Choroid plexus epithelial cell (primary cell): ENCODE measurements around the gene UBR3.

Source experiments
- DNase-seq: peaks from one replicate; pipeline ENCODE4 v3.0.0-alpha.2; 2010; ENCODE audit warnings: low read depth
- H3K4me3 ChIP-seq: 2 replicates; pipeline ENCODE4 v1.5.1; 2011; ENCODE audit warnings: low read depth, mild to moderate bottlenecking, control low read depth, low read length, moderate library complexity
- CTCF ChIP-seq: conservative IDR thresholded peaks from 2 replicates; pipeline ENCODE4 v1.5.1; 2011; ENCODE audit warnings: low read depth, mild to moderate bottlenecking, control low read depth, inconsistent platforms, low read length, moderate library complexity

UBR3 gene

GRCh38 chr2:170005702-170006101 lies 178.4 kb downstream of the UBR3 start:
- TF ChIP-seq CTCF: peak; percentile 27
- no peak for DNase-seq
- no peak overlapping the region for H3K4me3 ChIP-seq

GRCh38 chr2:170006587-170007325 lies 179.5 kb downstream of the UBR3 start:
- TF ChIP-seq CTCF: no peak
- no peak overlapping the region for H3K4me3 ChIP-seq
- peak; percentile 53 for DNase-seq

- no peak for TF ChIP-seq CTCF
- DNase-seq: no peak
- H3K4me3 ChIP-seq: no peak overlapping the region
Observed at GRCh38 chr2:170009209-170009608, 182.0 kb downstream of the UBR3 start.

- TF ChIP-seq CTCF: no peak
- DNase-seq: no peak
- no peak overlapping the region for H3K4me3 ChIP-seq
Observed at GRCh38 chr2:170012773-170013172, 185.5 kb downstream of the UBR3 start.

GRCh38 chr2:170013802-170014551 lies 186.7 kb downstream of the UBR3 start:
- DNase-seq: peak; percentile 30
- no peak for TF ChIP-seq CTCF
- no peak overlapping the region for H3K4me3 ChIP-seq

GRCh38 chr2:170014769-170015168 lies 187.5 kb downstream of the UBR3 start:
- DNase-seq: no peak
- H3K4me3 ChIP-seq: no peak overlapping the region
- TF ChIP-seq CTCF: no peak
